ENCODE measurements around the gene ALK.

ALK gene

GRCh38 chr2:29389686-29390085 lies 531.7 kb downstream of the ALK start:
- no peak for DNase-seq

DNA sequence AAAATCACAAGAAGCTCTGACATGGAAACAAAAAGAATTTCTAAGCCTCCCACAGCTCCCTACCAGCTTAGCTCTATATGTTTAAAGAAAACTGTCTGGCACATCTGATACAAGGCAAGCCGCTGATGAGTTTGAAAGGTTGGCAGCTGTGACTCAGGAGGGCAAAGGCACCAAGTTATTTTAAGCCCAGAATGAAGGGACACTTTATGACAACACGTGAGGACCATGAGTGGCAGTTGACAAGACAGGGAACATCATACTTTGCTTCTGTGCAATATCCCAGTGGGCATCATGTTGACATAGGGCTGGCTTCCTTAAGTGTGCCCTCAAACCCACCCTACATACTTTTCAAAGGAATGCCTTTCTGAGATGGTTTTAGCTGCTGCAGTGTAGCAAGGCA lies 533.3 kb downstream of the ALK start:
- DNase-seq = no peak

GRCh38 chr2:29382486-29382885 lies 538.9 kb downstream of the ALK start:
- no peak for DNase-seq

DNA sequence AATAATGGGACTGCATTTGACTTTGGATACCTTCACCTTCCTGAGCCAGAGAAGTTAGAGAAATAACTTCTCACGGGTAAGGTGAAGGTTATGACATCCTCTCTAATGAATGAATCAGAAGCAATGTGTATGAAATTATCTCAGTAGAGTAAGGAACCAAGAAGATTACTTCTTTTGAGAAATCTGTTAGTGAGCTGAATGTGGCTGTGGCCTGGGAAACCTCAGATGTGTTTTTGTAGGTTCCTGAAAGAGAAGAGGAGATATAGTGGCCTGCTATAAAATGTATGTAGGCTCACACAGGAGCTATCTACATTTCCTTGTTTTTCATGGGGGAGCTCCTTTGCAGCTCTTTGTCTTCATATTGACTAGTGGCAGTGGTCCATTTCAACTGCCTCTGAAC lies 543.6 kb downstream of the ALK start:
- DNase-seq = no peak

- DNase-seq = no peak
These were observed 544.8 kb downstream of the ALK start for GRCh38 chr2:29376541-29376940.

DNA sequence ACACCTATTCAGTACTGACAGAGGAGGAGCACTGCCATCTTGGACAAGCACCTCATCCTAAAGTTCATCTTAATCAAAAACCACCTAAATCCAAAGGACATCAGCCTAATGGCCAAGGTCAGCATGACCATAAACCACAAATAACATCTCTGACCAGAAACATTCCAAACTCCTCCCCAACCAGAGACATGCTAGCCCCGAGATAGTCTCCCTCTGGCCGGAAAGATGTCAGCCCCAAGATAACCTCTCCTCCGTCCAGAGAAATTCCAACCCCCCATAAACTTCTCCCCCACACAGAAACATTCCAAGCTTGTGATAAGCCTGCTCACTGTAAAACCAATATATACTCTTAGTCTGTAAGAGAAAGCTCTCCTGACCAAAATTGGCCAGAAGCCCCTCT lies 545.5 kb downstream of the ALK start:
- no peak for DNase-seq

GRCh38 chr2:29374823-29375222 lies 546.6 kb downstream of the ALK start:
- no peak for DNase-seq

DNA sequence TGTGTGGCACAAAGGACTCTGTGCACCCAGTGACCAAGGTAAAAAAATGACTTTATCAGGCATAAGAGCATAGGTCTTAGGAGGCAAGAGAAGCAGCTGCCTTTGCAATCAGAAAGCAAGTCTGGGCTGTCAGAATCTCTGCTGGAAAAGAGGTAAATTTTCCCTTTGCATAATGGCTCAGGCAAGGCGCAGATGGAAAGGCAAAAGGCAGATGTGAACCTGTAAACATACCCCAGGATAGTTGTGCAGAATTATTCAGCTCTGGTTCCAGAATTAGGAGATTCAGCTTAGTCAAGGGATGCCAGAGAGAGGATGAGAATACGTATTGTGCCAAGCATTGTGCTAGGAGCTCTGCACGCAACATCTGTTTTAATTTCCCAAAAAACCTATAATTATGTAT lies 547.5 kb downstream of the ALK start:
- DNase-seq = no peak

DNA sequence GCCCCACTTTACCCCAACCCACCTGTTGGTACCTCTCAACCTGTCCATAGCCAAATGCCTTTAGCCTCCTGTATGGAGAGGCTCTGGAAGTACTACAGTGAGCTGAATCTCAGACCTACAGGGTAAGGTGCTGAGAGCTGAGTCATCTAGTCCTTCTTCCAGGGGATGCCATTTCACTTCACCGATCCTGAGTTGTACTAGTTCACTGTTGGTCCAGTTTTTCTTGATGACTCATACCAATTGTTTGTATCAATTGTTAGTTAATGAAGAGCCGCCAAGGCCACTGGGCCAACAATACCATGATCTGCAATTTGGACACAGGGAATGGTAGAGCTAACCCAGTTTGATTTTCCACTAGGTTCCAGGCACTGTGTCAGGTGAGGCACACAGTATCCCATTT lies 549.2 kb downstream of the ALK start:
- no peak for DNase-seq

DNA sequence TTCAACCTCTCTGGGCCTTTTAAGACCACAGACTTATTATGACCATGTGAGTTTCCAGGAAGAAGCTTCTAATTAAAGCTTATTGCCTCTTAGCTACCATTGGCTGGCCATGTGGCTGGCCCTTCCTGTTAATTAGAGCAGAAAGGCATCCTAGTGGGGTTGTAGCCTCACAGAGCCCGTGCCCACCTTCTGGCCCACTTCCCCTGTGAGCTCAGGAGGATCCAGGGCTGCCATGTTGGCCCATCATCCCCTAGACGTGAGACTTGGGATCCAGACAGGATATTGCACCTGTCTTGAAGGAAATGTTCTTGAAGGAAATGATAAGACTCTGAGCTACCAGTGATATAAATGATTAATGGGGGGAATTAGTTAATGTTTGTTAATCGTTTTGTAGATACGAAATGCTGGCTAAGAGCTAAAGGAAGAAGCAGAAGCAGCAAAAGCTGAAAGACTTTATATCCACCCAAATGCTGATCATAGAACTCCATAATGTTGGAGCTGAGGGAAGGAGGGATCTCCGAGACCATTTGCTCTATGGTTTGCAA lies 550.7 kb downstream of the ALK start:
- DNase-seq = no peak

DNA sequence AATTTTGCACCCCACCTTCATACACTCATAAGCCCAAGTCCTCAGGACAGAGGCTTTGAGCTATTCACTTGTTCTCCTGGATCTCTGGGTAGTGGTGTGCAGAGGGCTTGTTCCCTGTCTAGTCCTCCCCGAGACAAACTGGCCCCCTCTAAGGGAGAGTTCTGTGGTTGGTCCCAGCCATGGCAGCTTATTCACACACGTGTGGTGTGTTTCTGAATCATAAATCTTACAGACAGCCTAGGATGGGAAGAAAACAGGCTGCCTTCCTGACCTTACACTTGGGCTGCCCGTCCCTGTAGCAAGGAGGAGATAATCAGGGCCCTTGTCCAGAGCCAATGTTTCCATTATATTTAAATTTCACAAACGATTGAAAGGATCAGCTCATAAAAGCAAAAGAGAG lies 551.2 kb downstream of the ALK start:
- DNase-seq = no peak

- no peak for DNase-seq
These were observed 552.7 kb downstream of the ALK start for GRCh38 chr2:29368659-29369040.

GRCh38 chr2:29367986-29368658 lies 553.3 kb downstream of the ALK start:
- DNase-seq = no peak

DNA sequence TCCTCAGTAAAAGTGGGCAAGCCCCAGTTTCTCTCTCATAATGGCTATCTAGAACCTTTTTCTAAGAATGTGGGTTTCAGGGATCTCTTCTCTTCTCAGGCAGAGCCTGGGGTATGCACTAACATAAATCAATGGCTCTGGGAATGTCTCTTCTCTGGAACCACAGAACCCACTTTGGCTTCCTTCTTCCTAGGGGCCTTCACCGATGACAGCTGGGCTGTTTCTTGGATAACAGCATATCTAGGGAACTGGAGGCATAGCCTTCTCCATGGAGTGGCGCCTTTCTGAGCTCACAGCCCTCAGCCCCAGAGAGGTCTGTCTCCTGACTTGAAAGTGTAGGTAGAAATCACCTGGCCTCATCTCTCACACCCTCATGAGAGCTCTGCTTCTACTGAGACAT lies 558.3 kb downstream of the ALK start:
- DNase-seq = no peak

DNA sequence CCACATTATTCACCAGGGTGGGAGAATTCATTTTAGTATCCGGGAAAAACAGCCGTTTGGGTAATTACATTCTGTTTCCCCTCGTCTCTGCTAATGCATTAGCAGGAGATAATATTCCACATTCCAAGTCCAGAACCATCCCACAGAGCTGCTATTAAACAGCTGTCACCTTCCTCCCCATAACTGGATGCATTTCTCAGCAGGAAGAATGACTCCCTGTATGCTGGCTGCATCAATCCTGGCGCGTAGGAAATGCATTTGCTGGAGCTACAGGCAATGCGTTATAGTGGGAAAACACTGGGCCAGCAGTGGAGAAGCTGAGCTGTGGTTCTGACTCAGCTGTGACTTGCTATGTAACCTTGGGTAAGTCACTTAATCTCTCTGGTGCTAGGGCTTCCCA lies 560.2 kb downstream of the ALK start:
- DNase-seq = no peak

DNA sequence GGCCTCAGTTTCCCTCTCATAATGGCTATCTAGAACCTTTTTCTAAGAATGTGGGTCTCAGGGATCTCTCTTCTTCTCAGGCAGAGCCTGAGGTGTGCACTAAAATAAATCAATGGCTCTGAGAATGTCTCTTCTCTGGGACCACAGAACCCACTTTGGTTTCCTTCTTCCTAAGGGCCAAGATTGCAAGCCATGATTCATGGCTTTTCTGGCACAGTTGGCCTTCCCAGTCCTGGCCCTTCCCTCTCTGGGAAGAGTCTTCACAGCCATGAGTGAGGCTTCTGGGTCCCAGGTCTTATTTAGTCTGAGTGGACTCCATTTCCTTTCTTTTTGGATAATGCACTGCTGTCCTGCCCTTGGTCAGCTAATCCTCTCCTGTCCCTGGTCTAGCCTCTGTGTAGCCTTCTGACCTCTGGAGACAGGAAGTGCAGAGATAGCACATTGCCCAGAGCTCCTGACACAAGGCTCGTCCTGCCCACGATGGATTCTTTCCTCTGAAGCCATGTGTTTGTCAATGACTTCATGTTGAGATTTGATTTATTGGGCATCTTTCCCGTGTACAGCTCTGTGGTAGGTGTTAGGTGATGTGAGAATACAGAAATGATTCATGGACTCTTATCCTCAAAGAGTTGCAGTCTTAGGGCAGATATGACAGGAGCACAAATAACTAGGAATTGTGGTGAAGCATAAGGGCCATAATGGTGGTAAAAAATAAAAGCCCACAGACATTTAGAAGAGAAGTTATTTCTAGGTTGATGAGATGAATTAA lies 561.2 kb downstream of the ALK start:
- DNase-seq = no peak

GRCh38 chr2:29353403-29353991 lies 567.9 kb downstream of the ALK start:
- no peak for DNase-seq

- no peak for DNase-seq
These were observed 569.3 kb downstream of the ALK start for GRCh38 chr2:29351916-29352591.

DNA sequence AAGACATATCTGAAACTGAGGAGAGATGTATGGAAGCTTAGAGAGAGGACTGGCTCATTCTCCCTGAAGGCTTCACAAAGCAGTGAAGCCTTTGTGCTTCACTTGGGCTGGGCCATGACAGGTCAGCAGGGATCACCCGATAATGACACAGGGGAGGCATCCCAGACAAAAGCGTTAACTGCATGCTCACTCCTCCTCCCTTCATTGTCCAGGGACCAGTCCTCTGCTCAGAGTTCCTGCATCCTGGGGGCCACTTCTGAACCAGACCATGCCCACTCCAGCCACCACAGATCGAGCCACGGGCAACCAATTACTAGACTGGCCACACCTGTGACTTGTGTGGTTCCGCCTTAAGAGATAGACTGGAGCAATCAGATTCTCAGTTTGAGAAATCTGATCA lies 570.1 kb downstream of the ALK start:
- DNase-seq = no peak

DNA sequence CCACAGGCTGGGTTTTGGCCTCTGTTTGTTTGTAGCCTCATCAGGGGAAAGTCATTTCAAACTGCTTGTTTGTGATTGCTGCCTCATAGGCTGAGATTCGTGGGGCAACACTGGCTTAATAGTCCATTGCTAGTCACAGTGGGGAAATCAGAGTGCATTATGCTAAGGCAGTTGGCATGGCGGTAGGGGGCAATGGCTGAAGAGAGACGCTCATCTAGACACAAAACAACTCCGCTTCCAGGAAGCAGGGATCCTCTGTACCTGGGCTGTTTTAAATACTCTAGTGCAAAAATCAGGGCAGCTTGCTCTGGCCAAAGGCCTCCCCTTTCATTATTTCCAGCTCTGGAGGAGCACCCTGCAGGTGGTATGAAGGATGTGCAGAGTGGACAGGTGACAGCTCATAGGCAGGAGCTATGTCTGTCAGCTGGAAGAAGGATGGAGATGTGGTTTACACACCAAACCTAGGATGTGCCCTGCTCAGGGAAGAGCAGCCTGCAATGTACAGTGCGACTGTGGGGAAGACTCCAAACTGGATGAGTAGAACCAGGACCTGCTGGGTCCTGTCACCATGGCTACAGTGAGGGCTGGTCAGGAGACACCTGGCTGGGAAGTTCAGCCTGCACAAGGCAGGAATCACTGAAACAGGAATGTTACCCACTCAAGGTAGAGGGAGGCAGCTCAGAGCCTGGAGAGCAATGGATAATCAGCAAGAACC lies 571.9 kb downstream of the ALK start:
- no peak for DNase-seq

DNA sequence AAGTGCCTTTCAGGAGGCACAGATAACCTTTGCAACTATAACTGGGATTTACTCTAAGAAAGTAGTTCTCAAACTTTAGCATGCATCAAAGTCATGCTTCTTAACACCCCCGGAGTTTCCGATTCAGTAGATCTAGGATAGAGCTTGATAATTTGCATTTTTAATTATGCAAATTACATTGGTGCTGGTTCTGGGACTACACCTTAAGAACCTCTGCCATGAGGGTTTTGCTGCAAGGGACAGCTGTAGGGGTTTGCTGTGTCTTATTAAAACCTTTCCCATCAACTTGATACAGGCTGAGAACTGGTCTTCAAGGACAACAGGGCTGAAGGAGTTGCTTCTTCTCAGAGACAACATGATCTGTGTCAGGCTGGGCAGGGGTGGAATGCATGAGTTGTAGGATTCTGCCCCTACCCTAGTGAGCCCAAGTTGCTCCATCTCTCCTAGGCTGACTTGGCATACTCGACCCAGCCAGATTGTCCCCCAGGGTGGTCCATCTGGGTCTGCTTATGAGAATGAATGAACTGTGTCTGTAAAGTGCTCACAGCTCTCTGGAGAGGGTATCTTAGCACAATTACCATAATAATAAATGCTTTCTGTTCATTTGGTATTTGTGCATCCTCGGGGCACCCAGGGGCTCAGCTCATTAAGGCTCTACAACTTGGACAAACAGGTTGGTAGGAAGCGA lies 573.5 kb downstream of the ALK start:
- no peak for DNase-seq

DNA sequence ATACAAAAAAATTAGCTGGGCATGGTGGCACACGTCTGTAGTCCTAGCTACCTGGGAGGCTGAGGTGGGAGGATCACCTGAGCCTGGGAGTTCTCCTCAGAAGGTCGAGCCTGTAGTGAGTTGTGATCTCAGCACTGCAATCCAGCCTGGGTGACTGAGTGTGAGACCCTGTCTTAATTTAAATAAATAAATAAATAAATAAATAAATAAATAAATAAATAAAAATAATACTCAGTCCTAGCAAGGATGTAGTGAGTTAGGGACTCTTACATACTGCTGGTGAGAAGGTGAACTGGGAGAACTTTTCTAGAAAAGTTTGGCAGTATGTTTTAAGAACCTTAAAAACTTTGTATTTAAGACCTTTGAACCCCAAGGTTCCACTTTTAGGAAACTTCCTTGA lies 576.1 kb downstream of the ALK start:
- DNase-seq = no peak

Measured in NCI-H146 (cell line).